HCT116 (cell line): ENCODE measurements around the gene RPS6KA2. TPM values are rescaled to one million over a fixed set of nuclear protein-coding genes. Genes with fewer than 3 reads are reported as not detected.

Experiments
- ATAC-seq: fragments of 200-7000 bp; cut with Tn5 transposase; 2 replicates; pipeline ENCODE4 v1.9.1; 2020; ENCODE audit warnings: mild to moderate bottlenecking, moderate library complexity
- BruUV-seq: library from RNA; stranded (reverse); fragments of 400-500 nt; replicated peaks from 2 replicates; lab custom pipeline; 2021; lab: Mats Ljungman, UMichigan
- CTCF ChIA-PET: fragments of 300-600 bp; sonication (Branson Sonifier 250); formaldehyde crosslinking; loops from one replicate; lab custom pipeline; 2021; ENCODE audit warnings: antibody characterized with exemption; lab: Charles Lee
- POLR2A ChIA-PET: fragments of 300-600, 350-600 bp; sonication (Branson Sonifier 250); formaldehyde crosslinking; loops from one replicate; lab custom pipeline; 2021; ENCODE audit warnings: antibody characterized with exemption; lab: Charles Lee
- RAD21 ChIA-PET, 2 experiments: fragments of 300-600 bp; sonication (Branson Sonifier 250); formaldehyde crosslinking; loops; one replicate each; lab custom pipeline; 2023; ENCODE audit warnings: low total read pairs in 2 of 2; ENCODE audit not compliant: uncharacterized antibody in 2 of 2, unreplicated experiment in 2 of 2, low non-redundant PET in 1 of 2; lab: Charles Lee
- DNase-seq: peaks from one replicate; pipeline ENCODE4 v3.0.0-alpha.2; 2010; ENCODE audit warnings: low read depth, low spot score
- H2AFZ ChIP-seq: fragments of 200-600 bp; shearing (Covaris generic), sonication (generic); 2 replicates; pipeline ENCODE4 v1.6.1; 2017; ENCODE audit warnings: low read depth, mixed run types, mixed read lengths, antibody characterized with exemption, low read length; ENCODE audit not compliant: poor library complexity, severe bottlenecking
- H3K27ac ChIP-seq: 2 replicates; pipeline ENCODE4 v1.5.1; 2012; ENCODE audit warnings: low read depth, low read length
- H3K27me3 ChIP-seq: fragments of 200-600 bp; sonication (generic); 2 replicates; pipeline ENCODE4 v1.6.1; 2016; ENCODE audit warnings: mixed run types, low read length, mixed read lengths; ENCODE audit not compliant: insufficient read depth
- H3K36me3 ChIP-seq, 2 experiments: fragments of 200-500 bp in 1 of 2; fragments of 200-600 bp in 1 of 2; sonication (Bioruptor generic) in 1 of 2; sonication (generic) in 1 of 2; 2 replicates each; pipeline versions ENCODE4 v1.5.1 to v1.6.1; 2014 to 2016; ENCODE audit warnings: low read length in 2 of 2, inconsistent platforms in 1 of 2, mixed read lengths in 1 of 2, mixed run types in 1 of 2; ENCODE audit not compliant: insufficient read depth in 2 of 2, control insufficient read depth in 1 of 2
- H3K4me1 ChIP-seq, 2 experiments: fragments of 200-600 bp in 1 of 2; sonication (generic) in 1 of 2; 2 replicates each; pipeline versions ENCODE4 v1.5.1 to v1.6.1; 2012 to 2017; ENCODE audit warnings: low read length in 2 of 2, inconsistent platforms in 1 of 2, mild to moderate bottlenecking in 1 of 2, mixed read lengths in 1 of 2, mixed run types in 1 of 2, moderate library complexity in 1 of 2; ENCODE audit not compliant: insufficient read depth in 2 of 2, control insufficient read depth in 1 of 2
- H3K4me2 ChIP-seq: fragments of 200-600 bp; sonication (generic); 2 replicates; pipeline ENCODE4 v1.6.1; 2017; ENCODE audit warnings: mixed run types, low read length, mixed read lengths
- H3K4me3 ChIP-seq, 2 experiments: fragments of 200-600 bp in 1 of 2; sonication (generic) in 1 of 2; replicated peaks in 1 of 2; 2 replicates each; pipeline ENCODE4 v1.5.1; 2011 to 2016; ENCODE audit warnings: low read length in 2 of 2, control low read depth in 1 of 2, low read depth in 1 of 2, mild to moderate bottlenecking in 1 of 2, mixed read lengths in 1 of 2, mixed run types in 1 of 2
- H3K79me2 ChIP-seq: fragments of 200-600 bp; sonication (generic); 2 replicates; pipeline ENCODE4 v1.6.1; 2017; ENCODE audit warnings: mild to moderate bottlenecking, mixed run types, low read length, moderate library complexity, mixed read lengths; ENCODE audit not compliant: insufficient read depth
- H3K9ac ChIP-seq: fragments of 200-600 bp; sonication (generic); 2 replicates; pipeline ENCODE4 v1.6.1; 2016; ENCODE audit warnings: low read length, mixed read lengths
- H3K9me2 ChIP-seq: fragments of 200-600 bp; sonication (generic), shearing (Covaris generic); 2 replicates; pipeline ENCODE4 v1.6.1; 2017; ENCODE audit warnings: mixed run types, mild to moderate bottlenecking, moderate library complexity; ENCODE audit not compliant: insufficient read depth
- H3K9me3 ChIP-seq, 2 experiments: fragments of 200-500 bp in 1 of 2; fragments of 200-600 bp in 1 of 2; sonication (Bioruptor generic) in 1 of 2; sonication (generic) in 1 of 2; 2 replicates each; pipeline ENCODE4 v1.6.1; 2014 to 2017; ENCODE audit warnings: low read length in 2 of 2, mixed read lengths in 2 of 2, inconsistent platforms in 1 of 2, low read depth in 1 of 2, mild to moderate bottlenecking in 1 of 2, mixed run types in 1 of 2, moderate library complexity in 1 of 2; ENCODE audit not compliant: control insufficient read depth in 1 of 2, insufficient read depth in 1 of 2
- H4K20me1 ChIP-seq: fragments of 200-600 bp; sonication (generic), shearing (Covaris generic); 2 replicates; pipeline ENCODE4 v1.6.1; 2017; ENCODE audit warnings: mixed run types, mild to moderate bottlenecking, moderate library complexity; ENCODE audit not compliant: insufficient read depth
- CBX3 ChIP-seq: IDR thresholded peaks from 2 replicates; pipeline ENCODE4 v1.6.1; 2012; ENCODE audit warnings: low read depth
- CEBPB ChIP-seq: IDR thresholded peaks from 2 replicates; pipeline ENCODE4 v1.6.1; 2012; ENCODE audit warnings: low read depth
- ELF1 ChIP-seq: IDR thresholded peaks from 2 replicates; pipeline ENCODE4 v1.6.1; 2012; ENCODE audit warnings: low read depth, borderline replicate concordance
- EZH2 ChIP-seq: fragments of 200-600 bp; sonication (generic); IDR thresholded peaks from 2 replicates; pipeline ENCODE4 v1.6.1; 2017; ENCODE audit warnings: antibody characterized with exemption, mixed run types
- FOSL1 ChIP-seq: IDR thresholded peaks from 2 replicates; pipeline ENCODE4 v1.6.1; 2012; ENCODE audit warnings: low read depth
- JUND ChIP-seq: IDR thresholded peaks from 2 replicates; pipeline ENCODE4 v1.6.1; 2012
- POLR2A ChIP-seq: IDR thresholded peaks from 2 replicates; pipeline ENCODE4 v1.7.0; 2011; ENCODE audit warnings: borderline replicate concordance; ENCODE audit not compliant: insufficient read depth, insufficient read length; ENCODE audit errors: extremely low read depth
- POLR2AphosphoS5 ChIP-seq: IDR thresholded peaks from 2 replicates; pipeline ENCODE4 v1.6.1; 2011; ENCODE audit warnings: mild to moderate bottlenecking, low read depth, low read length, moderate library complexity
- RAD21 ChIP-seq: IDR thresholded peaks from 2 replicates; pipeline ENCODE4 v1.6.1; 2012; ENCODE audit warnings: low read depth, mild to moderate bottlenecking
- SP1 ChIP-seq: IDR thresholded peaks from 2 replicates; pipeline ENCODE4 v1.6.1; 2012; ENCODE audit warnings: low read depth
- SRF ChIP-seq: IDR thresholded peaks from 2 replicates; pipeline ENCODE4 v1.6.1; 2012; ENCODE audit warnings: low read depth
- YY1 ChIP-seq: IDR thresholded peaks from 2 replicates; pipeline ENCODE4 v1.6.1; 2011; ENCODE audit warnings: low read length, low read depth, moderate library complexity, mild to moderate bottlenecking; ENCODE audit not compliant: insufficient replicate concordance; ENCODE audit errors: extremely low read depth
- ZFX ChIP-seq: fragments of 450-650 bp; IDR thresholded peaks from 2 replicates; pipeline ENCODE4 v1.6.1; 2017
- ZNF274 ChIP-seq: fragments of 200-500 bp; sonication (Bioruptor generic); IDR thresholded peaks from 2 replicates; pipeline ENCODE4 v1.6.1; 2014; ENCODE audit warnings: mild to moderate bottlenecking, low read depth, low read length, inconsistent platforms
- intact Hi-C: fragments of 100-400 bp; cut with micrococcal nuclease; formaldehyde crosslinking; loops from 2 replicates; pipeline ENCODE4 v1.10.0; 2022
- total RNA-seq: library from RNA; stranded (reverse); gene quantifications from one replicate; pipeline ENCODE4 v1.2.1, GENCODE V29; 2021; ENCODE audit not compliant: unreplicated experiment
- TF ChIP-seq, protein P1 (sequence below): IDR thresholded peaks from 2 replicates; pipeline ENCODE4 v1.6.1; 2012
- TF ChIP-seq, protein P2 (sequence below): IDR thresholded peaks from 2 replicates; pipeline ENCODE4 v1.6.1; 2011; ENCODE audit warnings: mild to moderate bottlenecking, low read length, moderate library complexity; ENCODE audit not compliant: insufficient replicate concordance; ENCODE audit errors: extremely low read depth
- TF ChIP-seq, protein P3 (sequence below), 3 experiments: fragments of 200-600 bp in 1 of 3; sonication (generic) in 1 of 3; IDR thresholded peaks in 2 of 3; conservative IDR thresholded peaks in 1 of 3; 2 replicates each; pipeline ENCODE4 v1.5.1; 2012 to 2017; ENCODE audit warnings: low read depth in 2 of 3, low read length in 2 of 3, antibody characterized with exemption in 1 of 3, borderline replicate concordance in 1 of 3, control low read depth in 1 of 3, mild to moderate bottlenecking in 1 of 3, mixed read lengths in 1 of 3, mixed run types in 1 of 3, moderate library complexity in 1 of 3; ENCODE audit not compliant: insufficient read depth in 1 of 3

RPS6KA2 gene
- total RNA-seq, 1 experiment from 2014 or later, result 8.5 TPM

DNA sequence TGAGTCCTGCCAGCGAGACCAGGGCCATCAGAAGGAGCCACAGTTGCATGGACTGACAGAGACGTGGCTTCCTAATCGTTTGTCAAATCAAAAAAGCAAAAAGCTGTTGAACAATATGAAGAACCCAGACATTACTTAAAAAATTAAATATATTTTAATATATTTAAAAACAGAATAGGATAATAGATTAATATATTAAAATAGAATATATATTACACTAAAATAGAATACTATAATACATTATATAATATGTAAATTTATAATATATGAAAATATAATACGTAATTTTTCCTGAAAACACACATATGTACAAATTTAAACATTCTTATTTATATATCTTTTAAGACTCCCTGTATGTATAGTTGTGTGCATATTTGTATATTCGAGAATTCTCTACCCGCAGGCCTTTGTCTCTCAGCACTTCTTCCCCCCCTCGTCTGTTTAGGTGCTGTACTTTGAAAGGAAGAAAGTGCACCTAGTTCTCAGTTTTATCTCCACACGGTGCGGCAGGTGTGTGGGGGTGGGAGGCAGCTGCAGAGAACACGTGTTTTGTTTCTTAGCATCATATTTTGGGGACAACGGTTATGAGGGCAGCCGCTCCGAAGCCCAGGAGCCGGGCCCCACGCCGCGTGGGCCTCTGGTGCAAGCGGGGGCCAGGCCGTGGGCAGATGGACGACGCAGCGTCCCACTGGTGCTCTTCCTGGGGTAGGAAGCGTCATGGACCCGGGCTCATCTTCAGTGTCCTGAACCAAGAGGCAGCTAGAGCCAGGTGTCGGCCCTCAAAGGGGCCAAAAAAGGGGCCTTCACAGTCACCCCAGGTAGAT is 172.1 kb downstream of the RPS6KA2 start:
- ChIA-PET POLR2A (no interaction called here), RAD21 (no interaction called here), CTCF (no interaction called here)
- intact Hi-C loops, result loop anchor here (10.0 kb wide), 1 partner anchor 320 kb away; no protein-coding TSS in a partner anchor
- Histone ChIP-seq H3K36me3 (no peaks in the 10 kb centered on the region), H3K79me2 (no peaks in the 10 kb centered on the region), H3K27me3 (no peaks in the 10 kb centered on the region), H3K9me2 (no peaks in the 10 kb centered on the region), H3K27ac (no peak overlapping the region), H3K9ac (no peak overlapping the region), H3K4me3 (no peak overlapping the region), H3K4me2 (no peak overlapping the region), H4K20me1 (no peaks in the 10 kb centered on the region), H3K9me3 (no peaks in the 10 kb centered on the region), H2AFZ (no peak overlapping the region), H3K4me1 (no peaks in the 10 kb centered on the region)
- ATAC-seq, result no peak
- TF ChIP-seq CBX3 (no peak), ZNF274 (no peak), FOSL1 (no peak), POLR2A (no peak), EZH2 (no peak), RAD21 (no peak), YY1 (no peak), SRF (no peak), SP1 (no peak), ZFX (no peak)
- no TSS peak for BruUV-seq
- DNase-seq, result no peak

DNA sequence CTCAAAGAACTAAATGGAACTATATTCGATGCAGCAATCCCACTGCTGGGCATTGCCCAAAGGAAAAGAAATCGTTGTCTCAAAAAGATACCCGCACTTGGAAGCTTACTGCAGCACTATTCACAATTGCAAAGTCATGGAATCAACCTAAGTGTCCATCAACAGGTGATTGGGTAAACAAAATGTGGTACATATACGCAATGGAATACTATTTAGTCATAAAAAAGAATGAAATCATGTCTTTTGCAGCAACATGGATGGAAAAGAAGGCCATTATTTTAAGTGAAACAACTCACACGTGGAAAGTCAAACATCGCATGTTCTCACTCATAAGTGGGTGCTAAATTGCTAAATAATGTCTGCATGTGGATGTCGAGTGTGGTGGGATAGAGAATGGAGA is 173.4 kb downstream of the RPS6KA2 start:
- POLR2A ChIA-PET, result no interaction called here
- DNase-seq (no peak), ATAC-seq (no peak)
- Histone ChIP-seq H3K4me2 (no peak overlapping the region), H3K27ac (no peak overlapping the region), H3K27me3 (no peaks in the 10 kb centered on the region), H3K9me3 (no peaks in the 10 kb centered on the region), H2AFZ (no peak overlapping the region), H3K9me2 (no peaks in the 10 kb centered on the region), H4K20me1 (no peaks in the 10 kb centered on the region), H3K79me2 (no peaks in the 10 kb centered on the region), H3K36me3 (no peaks in the 10 kb centered on the region), H3K9ac (no peak overlapping the region), H3K4me3 (no peak overlapping the region), H3K4me1 (no peaks in the 10 kb centered on the region)
- RAD21 ChIA-PET, result no interaction called here
- intact Hi-C loops, result loop anchor here (10.0 kb wide), 1 partner anchor 321 kb away; no protein-coding TSS in a partner anchor
- CTCF ChIA-PET, result no interaction called here
- BruUV-seq, result no TSS peak
- TF ChIP-seq CEBPB (no peak), JUND (no peak), POLR2AphosphoS5 (no peak), EZH2 (no peak), YY1 (no peak), POLR2A (no peak), ELF1 (no peak)
- TF ChIP-seq, protein P1, sequence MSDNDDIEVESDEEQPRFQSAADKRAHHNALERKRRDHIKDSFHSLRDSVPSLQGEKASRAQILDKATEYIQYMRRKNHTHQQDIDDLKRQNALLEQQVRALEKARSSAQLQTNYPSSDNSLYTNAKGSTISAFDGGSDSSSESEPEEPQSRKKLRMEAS, result no peak
- TF ChIP-seq, protein P2, sequence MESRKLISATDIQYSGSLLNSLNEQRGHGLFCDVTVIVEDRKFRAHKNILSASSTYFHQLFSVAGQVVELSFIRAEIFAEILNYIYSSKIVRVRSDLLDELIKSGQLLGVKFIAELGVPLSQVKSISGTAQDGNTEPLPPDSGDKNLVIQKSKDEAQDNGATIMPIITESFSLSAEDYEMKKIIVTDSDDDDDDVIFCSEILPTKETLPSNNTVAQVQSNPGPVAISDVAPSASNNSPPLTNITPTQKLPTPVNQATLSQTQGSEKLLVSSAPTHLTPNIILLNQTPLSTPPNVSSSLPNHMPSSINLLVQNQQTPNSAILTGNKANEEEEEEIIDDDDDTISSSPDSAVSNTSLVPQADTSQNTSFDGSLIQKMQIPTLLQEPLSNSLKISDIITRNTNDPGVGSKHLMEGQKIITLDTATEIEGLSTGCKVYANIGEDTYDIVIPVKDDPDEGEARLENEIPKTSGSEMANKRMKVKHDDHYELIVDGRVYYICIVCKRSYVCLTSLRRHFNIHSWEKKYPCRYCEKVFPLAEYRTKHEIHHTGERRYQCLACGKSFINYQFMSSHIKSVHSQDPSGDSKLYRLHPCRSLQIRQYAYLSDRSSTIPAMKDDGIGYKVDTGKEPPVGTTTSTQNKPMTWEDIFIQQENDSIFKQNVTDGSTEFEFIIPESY, result no peak
- TF ChIP-seq, protein P3, sequence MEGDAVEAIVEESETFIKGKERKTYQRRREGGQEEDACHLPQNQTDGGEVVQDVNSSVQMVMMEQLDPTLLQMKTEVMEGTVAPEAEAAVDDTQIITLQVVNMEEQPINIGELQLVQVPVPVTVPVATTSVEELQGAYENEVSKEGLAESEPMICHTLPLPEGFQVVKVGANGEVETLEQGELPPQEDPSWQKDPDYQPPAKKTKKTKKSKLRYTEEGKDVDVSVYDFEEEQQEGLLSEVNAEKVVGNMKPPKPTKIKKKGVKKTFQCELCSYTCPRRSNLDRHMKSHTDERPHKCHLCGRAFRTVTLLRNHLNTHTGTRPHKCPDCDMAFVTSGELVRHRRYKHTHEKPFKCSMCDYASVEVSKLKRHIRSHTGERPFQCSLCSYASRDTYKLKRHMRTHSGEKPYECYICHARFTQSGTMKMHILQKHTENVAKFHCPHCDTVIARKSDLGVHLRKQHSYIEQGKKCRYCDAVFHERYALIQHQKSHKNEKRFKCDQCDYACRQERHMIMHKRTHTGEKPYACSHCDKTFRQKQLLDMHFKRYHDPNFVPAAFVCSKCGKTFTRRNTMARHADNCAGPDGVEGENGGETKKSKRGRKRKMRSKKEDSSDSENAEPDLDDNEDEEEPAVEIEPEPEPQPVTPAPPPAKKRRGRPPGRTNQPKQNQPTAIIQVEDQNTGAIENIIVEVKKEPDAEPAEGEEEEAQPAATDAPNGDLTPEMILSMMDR (IDR thresholded peaks at IDR 0.05 in 2 of 3, conservative IDR thresholded peaks at IDR 0.05 in 1 of 3; ENCODE audit: borderline replicate concordance in 1 of 3, insufficient read depth in 1 of 3, low read depth in 2 of 3, low read length in 2 of 3), result no peak
